ENCODE measurements around the gene ABCD3. TPM values are rescaled to one million over a fixed set of nuclear protein-coding genes. Genes with fewer than 3 reads are reported as not detected.

The ABCD3 gene
- polyA plus RNA-seq, 1 of the 3 experiments (the other 2 are of a cell fraction) = 6.5 TPM

GRCh38 chr1:94389298-94389697 is 28.9 kb upstream of the ABCD3 start:
- no peak for DNase-seq
- Histone ChIP-seq H3K4me3 (ENCODE audit: low read depth in 2 of 2, low read length in 1 of 2) (no peak overlapping the region), H3K9me2 (no peaks in the 10 kb centered on the region), H3F3A (replicated peaks; ENCODE audit: insufficient read depth) (no peaks in the 10 kb centered on the region), H3K27me3 (ENCODE audit: insufficient read depth) (peaks cover 4% of the 10 kb centered on the region; the same call in 1 of the 2 replicates), H3K9ac (no peak overlapping the region), H2AFZ (ENCODE audit: low read depth) (no peak overlapping the region), H3K79me2 (ENCODE audit: insufficient read depth) (no peaks in the 10 kb centered on the region), H3K4me1 (ENCODE audit: control insufficient read depth in 1 of 2, insufficient read depth in 2 of 2, low read depth in 1 of 2, low read length in 1 of 2) (peaks cover 0 to 11% of the 10 kb centered on the region in 2 experiments; a peak in 2 of 4 replicates), H3K36me3 (replicated peaks in 1 of 2; ENCODE audit: control insufficient read depth in 1 of 2, insufficient read depth in 2 of 2, low read length in 1 of 2) (no peaks in the 10 kb centered on the region), H3K27ac (ENCODE audit: low read depth in 2 of 2, low read length in 1 of 2) (no peak overlapping the region), H4K20me1 (ENCODE audit: insufficient read depth) (no peaks in the 10 kb centered on the region), H3K9me3 (no peaks in the 10 kb centered on the region; the same call in 1 of the 2 replicates), H3K4me2 (no peak overlapping the region)
- ChIA-PET CTCF (interaction anchor here (1.0 kb wide), 1 partner anchor 24 kb away, joined by 3 read pairs; no protein-coding TSS in a partner anchor), POLR2A (no interaction called here)
- 38% methylated on average over 4 of the region's 4 CpGs for WGBS (ENCODE audit: low lambda C conversion rate)
- TF ChIP-seq USF2 (IDR thresholded peaks at IDR 0.05; ENCODE audit: borderline replicate concordance, low read depth, low read length) (no peak), IRF3 (IDR thresholded peaks at IDR 0.05; ENCODE audit: low read depth, low read length) (no peak), RCOR1 (IDR thresholded peaks at IDR 0.05; ENCODE audit: low read length) (no peak), GATA2 (CRISPR knock-in tag; IDR thresholded peaks at IDR 0.05) (no peak), YY1 (IDR thresholded peaks at IDR 0.05; ENCODE audit: low read depth) (no peak), TAF1 (IDR thresholded peaks at IDR 0.05; ENCODE audit: borderline replicate concordance, low read depth, low read length) (no peak), USF1 (IDR thresholded peaks at IDR 0.05; ENCODE audit: borderline replicate concordance, low read depth) (no peak), RFX5 (IDR thresholded peaks at IDR 0.05; ENCODE audit: low read length) (no peak), MEF2A (IDR thresholded peaks at IDR 0.05; ENCODE audit: borderline replicate concordance, low read depth) (no peak), ZBTB33 (IDR thresholded peaks at IDR 0.05; ENCODE audit: borderline replicate concordance, low read depth) (no peak), NRF1 (IDR thresholded peaks at IDR 0.05; ENCODE audit: low read depth, low read length) (no peak), JUND (IDR thresholded peaks at IDR 0.05) (no peak), MXI1 (IDR thresholded peaks at IDR 0.05; ENCODE audit: low read depth, low read length) (no peak), CHD2 (IDR thresholded peaks at IDR 0.05; ENCODE audit: low read length, partially characterized antibody) (no peak), SIN3A (IDR thresholded peaks at IDR 0.05; ENCODE audit: borderline replicate concordance, low read depth, low read length) (no peak)
